Epithelial cell of esophagus (primary cell): ENCODE measurements around the gene CHAC1.

Source experiments
- DNase-seq: peaks from one replicate; pipeline ENCODE4 v3.0.0; 2010; ENCODE audit warnings: low read depth
- H3K4me3 ChIP-seq: 2 replicates; pipeline ENCODE4 v1.5.1; 2011; ENCODE audit warnings: mild to moderate bottlenecking, low read length, control low read depth
- TF ChIP-seq, protein P1 (sequence below): IDR thresholded peaks from 2 replicates; pipeline ENCODE4 v1.5.1; 2011; ENCODE audit warnings: low read depth, mild to moderate bottlenecking, low read length, control low read depth, inconsistent platforms; ENCODE audit not compliant: insufficient read depth; ENCODE audit errors: missing control alignments

Gene CHAC1, protein sequence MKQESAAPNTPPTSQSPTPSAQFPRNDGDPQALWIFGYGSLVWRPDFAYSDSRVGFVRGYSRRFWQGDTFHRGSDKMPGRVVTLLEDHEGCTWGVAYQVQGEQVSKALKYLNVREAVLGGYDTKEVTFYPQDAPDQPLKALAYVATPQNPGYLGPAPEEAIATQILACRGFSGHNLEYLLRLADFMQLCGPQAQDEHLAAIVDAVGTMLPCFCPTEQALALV

DNA sequence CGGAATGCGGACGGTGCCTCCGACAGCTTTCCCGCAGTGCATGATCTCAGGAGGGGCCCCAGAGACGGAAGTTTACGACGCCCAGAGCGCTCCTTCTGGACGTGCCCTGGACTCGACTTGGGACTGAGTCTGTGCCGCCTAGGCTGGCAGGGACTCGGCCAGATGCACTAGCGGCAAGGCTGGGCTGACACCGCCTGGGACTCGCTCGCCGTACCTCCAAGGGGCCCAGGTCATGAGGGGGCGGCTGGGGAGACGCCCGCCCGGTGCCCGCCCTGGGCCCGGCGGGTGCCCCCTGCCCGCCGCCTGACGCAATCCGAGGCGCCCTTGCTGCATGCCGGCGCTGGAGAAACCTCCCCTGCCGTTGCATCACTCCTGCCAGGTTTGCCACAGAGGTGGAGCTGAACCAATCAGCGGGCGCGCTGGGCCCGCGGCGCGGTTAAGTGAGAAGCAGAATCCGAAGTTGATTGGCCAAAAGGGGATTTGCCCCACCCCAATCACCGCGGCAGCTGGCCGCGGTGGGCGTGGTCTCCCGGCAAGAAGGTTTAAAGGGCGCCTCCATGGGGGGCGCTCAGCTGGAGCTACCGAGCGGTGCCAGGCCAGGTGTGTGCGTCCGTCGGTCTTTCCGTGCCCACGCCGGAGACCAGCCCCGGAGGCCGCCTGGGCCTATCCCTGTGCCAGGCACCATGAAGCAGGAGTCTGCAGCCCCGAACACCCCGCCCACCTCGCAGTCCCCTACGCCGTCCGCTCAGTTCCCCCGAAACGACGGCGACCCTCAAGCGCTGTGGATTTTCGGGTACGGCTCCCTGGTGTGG lies at the start of gene CHAC1:
TSS of gene CHAC1 (plus strand) at position 571 of the 812 bp plus-strand sequence. CDS start at position 684, 113 bp downstream.
- TF ChIP-seq, protein P1, sequence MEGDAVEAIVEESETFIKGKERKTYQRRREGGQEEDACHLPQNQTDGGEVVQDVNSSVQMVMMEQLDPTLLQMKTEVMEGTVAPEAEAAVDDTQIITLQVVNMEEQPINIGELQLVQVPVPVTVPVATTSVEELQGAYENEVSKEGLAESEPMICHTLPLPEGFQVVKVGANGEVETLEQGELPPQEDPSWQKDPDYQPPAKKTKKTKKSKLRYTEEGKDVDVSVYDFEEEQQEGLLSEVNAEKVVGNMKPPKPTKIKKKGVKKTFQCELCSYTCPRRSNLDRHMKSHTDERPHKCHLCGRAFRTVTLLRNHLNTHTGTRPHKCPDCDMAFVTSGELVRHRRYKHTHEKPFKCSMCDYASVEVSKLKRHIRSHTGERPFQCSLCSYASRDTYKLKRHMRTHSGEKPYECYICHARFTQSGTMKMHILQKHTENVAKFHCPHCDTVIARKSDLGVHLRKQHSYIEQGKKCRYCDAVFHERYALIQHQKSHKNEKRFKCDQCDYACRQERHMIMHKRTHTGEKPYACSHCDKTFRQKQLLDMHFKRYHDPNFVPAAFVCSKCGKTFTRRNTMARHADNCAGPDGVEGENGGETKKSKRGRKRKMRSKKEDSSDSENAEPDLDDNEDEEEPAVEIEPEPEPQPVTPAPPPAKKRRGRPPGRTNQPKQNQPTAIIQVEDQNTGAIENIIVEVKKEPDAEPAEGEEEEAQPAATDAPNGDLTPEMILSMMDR: no peak
- peak within 1 kb of the TSS; percentile 79 for H3K4me3 ChIP-seq
- DNase-seq: peak; percentile 98

DNA sequence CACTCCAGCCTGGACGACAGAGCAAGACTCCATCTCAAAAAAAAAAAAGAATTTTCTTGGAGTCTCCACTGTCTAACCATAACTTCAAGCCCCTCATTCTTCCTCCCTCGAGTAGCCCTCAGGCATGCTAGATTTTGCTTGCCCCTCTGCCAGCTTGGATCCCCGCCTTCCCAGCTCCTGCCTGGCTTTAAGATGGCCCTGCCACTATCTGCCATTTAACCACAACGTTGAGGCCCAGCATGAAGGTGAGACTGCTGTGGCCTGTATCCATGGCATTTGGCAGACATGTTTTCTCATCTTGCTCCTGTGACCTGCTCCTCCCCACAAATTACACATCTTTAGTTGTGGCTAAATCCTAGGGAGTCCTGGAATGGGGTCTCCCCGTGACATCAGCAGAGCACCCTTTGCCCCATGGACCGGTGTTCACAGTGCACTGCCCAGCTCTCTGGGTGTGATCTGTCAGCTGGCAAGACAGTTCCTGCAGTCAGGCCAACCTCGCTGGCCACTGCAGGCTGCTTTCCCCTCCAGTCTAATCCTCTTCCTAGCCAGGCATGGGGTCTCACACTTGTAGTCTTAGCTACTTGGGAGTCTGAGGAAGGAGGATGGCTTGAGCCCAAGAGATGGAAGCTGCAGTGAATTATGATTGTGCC lies 48.6 kb upstream of the CHAC1 start:
- TF ChIP-seq, protein P1: no peak
- DNase-seq: no peak
- no peak overlapping the region for H3K4me3 ChIP-seq

DNA sequence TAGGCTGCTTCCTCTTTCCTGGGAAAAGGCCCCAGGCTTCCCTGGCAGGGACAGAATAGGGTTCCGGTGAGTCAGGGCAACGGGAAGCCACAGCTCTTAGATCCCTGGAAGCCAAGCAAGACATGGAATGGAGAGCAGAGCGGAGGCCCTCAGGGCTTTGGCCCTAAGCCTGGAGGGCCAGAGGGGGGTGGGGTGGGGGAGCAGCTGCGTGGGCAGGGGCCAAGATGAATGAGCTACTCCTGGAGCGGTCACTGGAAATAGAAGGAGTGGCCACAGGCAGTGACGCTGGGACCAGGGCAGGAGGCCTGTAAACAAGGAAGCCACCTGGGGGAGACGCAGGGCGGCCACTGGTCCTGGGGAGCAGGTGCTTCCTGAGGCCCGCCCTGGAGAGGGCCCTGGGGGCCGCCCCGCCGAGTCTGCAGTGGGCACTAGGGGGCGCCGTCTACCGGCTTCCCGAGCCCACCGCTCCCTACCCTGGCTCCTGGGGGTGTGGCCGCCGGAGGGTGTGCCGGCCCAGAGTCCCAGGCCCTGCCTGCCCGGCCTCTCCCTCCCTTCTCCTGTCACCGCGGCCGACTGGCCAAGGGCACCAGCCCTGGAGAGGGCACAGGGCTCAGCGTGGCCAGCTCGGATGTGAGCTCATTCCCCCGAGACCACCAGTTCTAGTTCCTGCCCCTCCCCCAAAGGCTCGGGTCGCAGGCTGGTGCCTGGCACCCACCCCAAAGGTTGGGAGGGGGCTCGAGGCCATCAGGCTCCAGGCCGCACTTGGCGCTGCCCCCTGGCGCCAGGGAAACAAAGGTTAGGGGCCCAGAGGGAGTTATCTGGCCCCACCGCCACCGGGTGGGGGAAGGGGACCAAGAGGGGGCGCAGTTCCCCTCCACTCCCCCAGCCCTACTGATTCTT lies 46.9 kb upstream of the CHAC1 start:
- peak overlapping the region; percentile 15 for H3K4me3 ChIP-seq
- DNase-seq: peak; percentile 70
- TF ChIP-seq, protein P1: peak; percentile 49

DNA sequence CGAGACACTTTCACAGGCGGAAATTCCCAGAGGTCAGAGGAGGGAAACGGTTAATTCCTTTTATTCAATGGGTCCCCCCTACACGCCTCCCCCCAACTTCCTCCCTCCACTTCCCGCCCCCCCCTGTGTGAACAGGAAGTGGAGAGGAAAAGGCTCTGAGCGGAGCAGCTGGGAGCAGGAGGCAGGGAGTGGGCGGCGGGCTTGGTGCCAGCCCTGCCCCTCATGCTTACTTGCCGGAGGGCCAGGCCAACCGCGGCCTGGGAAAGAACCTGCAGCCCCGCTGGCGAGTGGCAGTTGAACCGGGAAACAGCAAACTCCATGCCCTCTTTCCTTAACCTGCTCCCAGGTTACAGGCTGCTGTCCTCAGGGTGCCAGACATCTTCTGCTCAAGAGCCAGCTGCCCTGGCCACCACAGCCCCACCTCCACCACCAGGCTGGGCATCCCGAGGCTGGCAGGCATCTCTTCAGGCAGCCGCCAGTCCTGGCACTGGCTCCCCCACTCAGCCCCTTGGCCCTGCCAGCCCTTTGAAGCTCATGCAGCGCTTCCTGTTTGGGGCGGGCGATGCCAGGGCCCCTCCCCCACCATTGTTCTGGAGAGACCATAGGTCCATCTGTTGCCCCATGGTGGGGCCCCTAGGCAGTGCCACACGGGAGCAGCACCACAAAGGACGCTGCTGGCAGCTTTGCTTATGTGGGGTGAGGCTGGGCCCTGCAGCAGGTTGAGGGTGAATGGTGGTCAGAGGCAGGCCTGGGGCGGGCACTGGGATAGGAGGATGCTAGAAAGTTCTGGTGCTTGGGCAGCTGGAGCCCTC lies 46.1 kb upstream of the CHAC1 start:
- no peak for DNase-seq

DNA sequence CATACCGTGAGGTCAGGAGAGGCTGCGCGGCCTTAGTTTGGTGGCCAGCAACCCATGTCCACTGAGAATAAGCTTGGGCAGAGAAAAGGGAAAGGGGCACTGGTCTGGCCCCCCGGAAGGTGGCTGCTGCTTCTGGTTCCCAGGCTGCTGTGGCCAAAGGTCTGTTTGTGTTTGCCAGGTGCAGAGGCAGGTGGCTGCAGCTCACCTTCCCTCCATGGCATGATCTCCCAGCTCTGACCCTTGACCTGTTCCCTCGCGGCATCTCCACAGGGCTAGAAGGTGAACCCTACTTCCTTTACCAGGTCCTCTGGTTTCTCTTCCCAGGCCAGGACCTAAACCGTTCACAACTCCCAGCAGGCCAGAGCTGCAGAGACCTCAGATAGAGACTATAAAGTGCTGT lies 45.2 kb upstream of the CHAC1 start:
- TF ChIP-seq, protein P1: no peak
- H3K4me3 ChIP-seq: no peak overlapping the region
- no peak for DNase-seq

More for the DNA sequence above, 46.1 kb upstream of the CHAC1 start:
- TF ChIP-seq, protein P1: no peak
- H3K4me3 ChIP-seq: peak overlapping the region; percentile 15
